NCI-H345 (cell line): ENCODE data around the gene PHF19.

Experiments used
- DNase-seq: peaks from one replicate; lab custom pipeline; 2025; lab: John Stamatoyannopoulos, UW

The PHF19 gene

GRCh38 chr9:120853198-120853597 is 23.8 kb downstream of the PHF19 start:
- DNase-seq: no peak

- DNase-seq: no peak
These were observed 24.6 kb downstream of the PHF19 start for GRCh38 chr9:120852240-120853010.

DNA sequence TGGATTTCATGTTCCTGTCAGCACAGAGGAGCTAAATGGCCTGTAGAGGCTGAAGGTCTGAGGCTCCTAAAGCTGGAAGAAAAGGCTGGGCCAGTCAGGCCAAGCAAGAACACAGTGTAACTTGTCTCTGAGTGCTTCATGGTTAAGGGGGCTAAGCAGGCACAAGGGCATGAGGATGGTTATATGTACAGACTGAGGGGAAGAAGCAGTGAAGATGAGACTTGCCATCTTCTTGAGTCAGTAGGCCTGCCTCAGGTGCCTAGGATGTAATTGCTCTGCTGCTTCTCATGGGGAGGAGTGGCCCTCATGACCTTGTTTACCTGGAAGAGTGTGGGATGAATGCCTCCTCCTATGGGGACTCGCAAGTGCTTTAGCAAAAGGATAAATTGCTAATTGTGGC is 25.5 kb downstream of the PHF19 start:
- DNase-seq: no peak

DNA sequence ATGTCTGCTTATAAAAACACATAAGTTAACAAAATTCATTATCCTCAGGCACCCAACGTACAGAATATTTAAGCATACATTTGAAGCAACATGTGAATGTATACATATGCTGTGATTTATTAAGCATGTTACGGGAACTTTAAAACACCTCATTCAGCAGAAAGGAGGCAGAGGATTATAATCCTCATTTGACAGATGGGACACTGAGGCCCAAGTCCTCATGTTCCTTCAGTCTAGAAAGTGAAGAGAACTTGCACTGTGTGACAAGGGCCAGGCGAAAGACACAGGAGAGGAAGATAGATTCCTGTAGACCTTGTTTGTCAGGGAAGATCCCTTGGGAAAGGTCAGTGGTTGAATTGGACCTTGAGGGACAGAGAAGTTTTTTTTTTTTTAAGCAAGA is 26.7 kb downstream of the PHF19 start:
- no peak for DNase-seq

DNA sequence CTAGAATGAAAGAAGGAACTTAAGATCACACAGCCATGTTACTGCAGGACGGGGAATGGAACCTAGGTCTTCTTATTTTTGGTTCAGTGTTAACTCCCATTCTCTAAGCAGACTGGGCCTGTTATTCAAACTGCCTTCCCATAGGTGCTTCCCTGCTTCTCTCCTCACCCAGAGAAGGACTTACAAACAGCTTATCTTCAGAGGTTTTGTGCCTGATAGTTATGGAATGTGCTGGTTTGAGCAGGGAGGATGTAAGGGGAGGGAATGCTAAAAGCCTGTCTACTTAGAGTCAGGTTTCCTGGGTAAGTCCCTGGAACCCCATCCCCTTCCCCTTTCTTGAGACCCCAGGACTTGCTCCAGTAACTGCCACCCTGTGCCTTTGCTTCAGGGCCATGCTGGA is 30.1 kb downstream of the PHF19 start:
- DNase-seq: no peak

DNA sequence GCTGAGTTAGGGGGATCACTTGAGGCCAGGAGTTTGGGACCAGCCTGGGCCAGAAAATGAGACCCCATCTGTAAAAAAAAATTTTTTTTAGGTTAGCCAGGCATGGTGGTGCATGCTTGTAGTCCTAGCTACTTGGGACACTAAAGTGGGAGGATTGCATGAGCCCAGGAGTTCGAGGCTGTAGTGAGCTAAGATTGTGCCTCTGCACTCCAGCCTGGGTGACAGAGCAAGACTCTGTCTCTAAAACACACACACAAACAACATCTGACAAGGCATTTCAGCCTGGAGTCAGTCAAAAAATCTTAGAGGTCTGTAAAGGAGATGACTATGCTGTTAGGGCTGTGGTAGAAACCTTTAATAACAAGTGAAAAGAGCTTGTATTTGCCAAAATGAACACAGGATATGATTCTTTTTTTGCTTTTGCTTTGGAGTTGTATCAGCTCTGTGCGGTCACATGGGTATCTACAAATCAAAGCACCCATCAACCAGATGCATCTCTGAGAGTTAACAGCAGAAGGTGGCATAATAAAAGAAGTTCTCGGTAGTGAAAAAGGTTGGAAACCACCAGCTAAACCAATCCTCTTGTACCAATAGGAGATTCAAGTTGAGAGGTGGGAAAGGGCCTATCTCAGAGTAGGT is 30.6 kb downstream of the PHF19 start:
- no peak for DNase-seq

- DNase-seq: no peak
These were observed 31.7 kb downstream of the PHF19 start for GRCh38 chr9:120845255-120845654.

DNA sequence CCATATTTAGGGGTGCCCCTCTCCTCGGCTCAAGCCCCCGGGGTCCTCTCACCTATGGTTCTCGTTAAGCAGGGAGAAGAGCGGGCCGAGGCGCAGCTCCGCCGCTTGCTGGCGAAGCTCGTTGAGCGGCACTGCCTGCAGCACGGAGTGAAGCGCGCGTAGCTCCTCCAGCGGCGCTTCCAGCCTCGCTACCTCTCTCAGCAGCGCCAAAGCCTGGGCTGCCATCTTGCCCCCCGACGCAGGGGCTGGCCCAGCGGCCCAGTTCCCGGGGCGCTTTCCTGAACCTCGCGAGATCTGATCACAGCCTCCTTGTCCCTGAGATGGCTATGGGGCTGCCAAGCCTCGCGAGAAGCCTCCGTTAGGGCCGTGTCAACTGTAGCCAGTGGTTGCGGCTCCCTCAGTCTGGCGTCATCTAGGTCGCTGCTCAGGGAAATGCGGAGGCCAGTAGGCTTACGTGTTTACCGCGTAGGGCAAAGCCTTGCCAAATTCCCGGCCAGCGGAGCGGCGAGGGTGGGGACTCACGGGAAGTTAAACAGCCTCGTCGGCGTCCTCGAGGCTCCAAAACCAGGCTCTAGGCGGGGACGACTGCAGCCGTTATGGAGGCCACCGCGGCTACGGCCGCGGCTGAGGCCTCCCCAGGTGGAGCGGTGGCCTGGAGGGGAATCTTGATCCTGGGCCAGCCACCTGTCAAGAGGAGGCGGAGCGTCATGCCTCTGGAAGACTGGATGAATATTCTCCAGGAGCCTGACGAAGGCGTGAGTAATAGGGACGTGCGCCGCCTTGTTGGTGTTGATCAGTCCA is 34.1 kb downstream of the PHF19 start, which contains the start of gene PSMD5:
TSS of gene PSMD5 (minus strand) at position 238 of the 801 bp plus-strand sequence. CDS start at position 225, 13 bp downstream.
- no peak for DNase-seq

- DNase-seq: no peak
These were observed 34.9 kb downstream of the PHF19 start for GRCh38 chr9:120841930-120842684.

GRCh38 chr9:120839146-120839545 is 37.8 kb downstream of the PHF19 start:
- no peak for DNase-seq

- no peak for DNase-seq
These were observed 39.1 kb downstream of the PHF19 start for GRCh38 chr9:120837921-120838320.

DNA sequence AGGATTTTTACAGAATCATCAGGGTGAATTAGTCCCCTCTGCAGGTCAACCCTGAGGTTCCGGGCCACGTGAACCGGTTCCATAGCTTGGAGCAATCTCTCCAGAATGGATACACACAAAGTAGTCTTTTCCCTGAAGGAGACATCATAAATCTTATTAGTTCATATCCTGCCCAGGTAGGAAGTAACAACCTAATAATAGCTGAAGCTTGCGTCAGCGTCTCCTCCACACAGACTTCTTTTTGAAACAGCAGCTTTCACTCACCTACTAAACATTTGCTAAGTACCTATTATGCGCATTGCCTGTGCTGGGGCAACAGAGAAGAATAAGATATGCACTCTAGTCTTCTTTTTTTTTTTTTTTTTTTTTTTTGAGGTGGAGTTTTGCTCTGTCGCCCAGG is 43.7 kb downstream of the PHF19 start:
- DNase-seq: no peak

- DNase-seq: no peak
These were observed 44.2 kb downstream of the PHF19 start for GRCh38 chr9:120832807-120833206.

- DNase-seq: no peak
These were observed 46.1 kb downstream of the PHF19 start for GRCh38 chr9:120830865-120831264.

DNA sequence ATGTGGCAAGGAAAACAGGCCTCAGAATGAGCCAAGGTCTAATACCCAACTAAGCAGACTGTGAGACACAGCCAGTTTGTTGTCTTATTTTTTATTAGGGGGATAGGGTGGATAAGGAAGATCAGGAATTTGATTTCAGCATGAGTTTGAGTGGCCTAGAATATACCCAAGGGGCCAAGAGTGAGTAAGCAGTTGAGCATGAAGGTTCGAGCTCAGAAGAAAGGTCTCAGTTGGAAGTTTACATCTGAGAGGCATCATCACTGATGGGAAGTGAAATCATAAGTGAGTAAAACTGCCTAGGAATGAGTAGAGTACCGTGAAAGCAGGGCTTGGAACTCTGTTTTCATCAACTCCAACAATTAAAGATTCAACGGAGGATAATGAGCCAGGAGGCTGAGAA is 46.8 kb downstream of the PHF19 start:
- no peak for DNase-seq

GRCh38 chr9:120829650-120830049 is 47.3 kb downstream of the PHF19 start:
- no peak for DNase-seq

DNA sequence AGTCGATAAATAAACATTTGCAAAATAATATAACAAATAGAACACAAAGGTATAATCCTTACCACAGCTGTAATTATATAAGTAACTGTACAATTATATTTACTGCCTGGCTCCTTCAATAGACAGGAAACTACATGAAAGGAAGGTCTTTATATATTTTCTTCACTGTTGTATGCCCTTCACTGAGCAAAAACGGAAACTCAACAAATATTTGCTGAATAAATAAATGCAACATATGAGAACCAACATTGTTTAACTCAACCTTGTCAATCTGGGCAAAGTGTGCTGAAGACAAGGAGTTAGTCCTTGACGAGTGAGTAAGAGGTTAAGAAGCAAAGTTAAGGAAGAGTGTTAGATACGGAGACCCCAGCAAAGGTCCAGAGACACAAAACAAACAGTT is 56.9 kb downstream of the PHF19 start:
- no peak for DNase-seq

DNA sequence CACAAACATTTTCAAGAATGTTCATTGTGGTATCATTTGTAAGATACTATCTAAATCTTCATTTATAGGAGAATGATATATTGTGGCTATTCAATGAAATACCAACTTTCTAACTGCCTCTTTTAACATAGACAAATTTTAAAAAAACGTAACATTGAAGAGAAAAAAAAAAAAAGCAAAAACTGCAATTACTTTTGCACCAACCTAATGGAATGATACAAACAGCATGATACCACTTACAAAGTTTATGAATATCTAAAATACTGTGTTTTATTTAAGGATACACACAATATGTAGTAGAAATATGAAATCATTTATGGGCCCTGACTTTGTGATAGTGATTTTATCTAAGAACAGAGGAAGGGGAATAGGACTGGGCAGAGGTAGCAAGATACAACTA is 58.4 kb downstream of the PHF19 start:
- no peak for DNase-seq

DNA sequence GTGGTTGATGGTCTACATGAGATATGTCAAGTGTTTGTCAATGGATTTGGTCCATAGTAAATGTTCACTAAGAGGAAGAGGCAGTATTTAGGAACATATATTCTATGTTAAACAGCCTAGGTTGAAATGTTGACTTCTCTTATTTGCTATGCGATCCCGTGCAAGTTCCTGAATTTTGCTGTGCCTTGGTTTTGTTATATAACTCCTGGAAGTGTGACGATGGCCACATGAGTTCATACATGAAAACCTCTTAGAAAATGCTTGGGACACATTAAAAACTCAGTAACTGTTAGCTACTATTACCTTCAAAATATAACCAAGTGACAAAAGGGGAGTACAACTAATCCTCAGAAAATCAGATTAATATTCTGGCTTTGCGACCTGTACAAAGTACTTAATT is 61.9 kb downstream of the PHF19 start:
- DNase-seq: no peak

- no peak for DNase-seq
These were observed 68.1 kb downstream of the PHF19 start for GRCh38 chr9:120808931-120809330.

DNA sequence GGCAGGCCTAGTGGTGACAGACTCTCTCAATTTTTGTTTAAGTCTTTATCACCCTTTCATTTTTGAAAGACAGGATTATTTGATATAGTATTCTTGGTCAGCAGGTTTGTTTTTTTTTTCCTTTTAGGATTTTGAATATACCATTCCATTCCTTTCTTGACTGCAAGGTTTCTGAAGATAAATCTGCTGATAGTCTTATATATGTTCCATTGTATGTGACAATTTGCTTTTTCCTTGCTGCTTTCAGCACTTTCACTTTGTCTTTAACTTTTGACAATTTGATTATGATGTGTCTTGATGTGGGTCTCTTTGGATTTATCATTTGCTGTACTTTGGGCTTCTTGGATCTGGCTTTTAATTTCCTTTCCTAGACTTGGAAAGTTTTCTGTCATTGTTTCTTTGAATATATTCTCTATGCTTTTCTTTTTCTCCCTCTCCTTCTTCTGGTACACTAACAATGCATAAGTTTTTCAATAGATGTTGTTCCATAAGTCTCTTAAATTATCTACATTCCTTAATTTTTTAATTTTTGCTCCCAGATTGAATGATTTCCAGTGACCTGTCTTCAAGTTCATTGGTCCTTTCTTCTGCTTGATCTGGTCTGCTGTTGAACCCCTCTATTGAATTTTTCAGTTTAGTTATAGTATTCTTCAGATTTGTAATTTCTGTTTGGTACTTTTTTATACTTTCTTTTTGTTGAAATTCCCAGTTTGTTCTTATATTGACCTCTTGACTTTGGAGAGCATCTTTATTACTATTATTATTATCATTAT is 69.2 kb downstream of the PHF19 start:
- DNase-seq: no peak
